K562 (cell line): ENCODE data around the gene TXNIP. TPM values are rescaled to one million over a fixed set of nuclear protein-coding genes. Genes with fewer than 3 reads are reported as not detected.

Source experiments
- BACH1 ChIP-seq: fragments of 200-800 bp; sonication (Bioruptor generic); IDR thresholded peaks from 2 replicates; pipeline ENCODE4 v1.6.1; 2016; ENCODE audit warnings: missing genetic modification characterization, missing compliant biosample characterization
- E2F6 ChIP-seq, 2 experiments: IDR thresholded peaks; 2 replicates each; pipeline ENCODE4 v1.6.1; 2011; ENCODE audit warnings: borderline replicate concordance in 1 of 2, control low read depth in 1 of 2, low read depth in 1 of 2, low read length in 1 of 2, mild to moderate bottlenecking in 1 of 2, mixed read lengths in 1 of 2, moderate library complexity in 1 of 2; ENCODE audit not compliant: insufficient read depth in 1 of 2, insufficient read length in 1 of 2, poor library complexity in 1 of 2, severe bottlenecking in 1 of 2; ENCODE audit errors: extremely low read depth in 1 of 2
- FOXA1 ChIP-seq: fragments of 450-650 bp; IDR thresholded peaks from 2 replicates; pipeline ENCODE4 v1.6.1; 2016; ENCODE audit warnings: mild to moderate bottlenecking, borderline replicate concordance
- HDAC1 ChIP-seq, 2 experiments: fragments of 450-650 bp; IDR thresholded peaks; 2 replicates each; pipeline ENCODE4 v1.6.1; 2016 to 2017; ENCODE audit warnings: inconsistent platforms in 1 of 2, mild to moderate bottlenecking in 1 of 2, moderate library complexity in 1 of 2
- NELFE ChIP-seq: IDR thresholded peaks from 2 replicates; pipeline ENCODE4 v1.6.1; 2011; ENCODE audit warnings: mild to moderate bottlenecking; ENCODE audit not compliant: insufficient read depth, insufficient read length
- TFAP4 ChIP-seq: sonication (generic); formaldehyde crosslinking; IDR thresholded peaks from 2 replicates; pipeline ENCODE4 v1.8.0; 2022; ENCODE audit warnings: missing genetic modification reagents, mild to moderate bottlenecking, moderate library complexity, borderline replicate concordance
- THRB ChIP-seq: fragments of 450-650 bp; formaldehyde crosslinking; conservative IDR thresholded peaks from 2 replicates; pipeline ENCODE4 v1.4.0; 2022; ENCODE audit warnings: mild to moderate bottlenecking, missing genetic modification characterization
- WHSC1 ChIP-seq: IDR thresholded peaks from one replicate; pipeline ENCODE4 v1.6.1; 2012; ENCODE audit warnings: low read length, control low read depth, inconsistent platforms
- ZBTB11 ChIP-seq, 3 experiments: fragments of 200-800 bp in 1 of 3; fragments of 250-450 bp in 1 of 3; fragments of 450-650 bp in 1 of 3; sonication (Bioruptor Pico) in 1 of 3; sonication (Bioruptor generic) in 1 of 3; formaldehyde crosslinking in 1 of 3; IDR thresholded peaks; 2 replicates each; pipeline versions ENCODE4 v1.6.1 to v1.8.0; 2016 to 2022; ENCODE audit warnings: mild to moderate bottlenecking in 2 of 3, missing genetic modification characterization in 2 of 3, missing compliant biosample characterization in 1 of 3, moderate library complexity in 1 of 3
- ZBTB43 ChIP-seq: sonication (generic); formaldehyde crosslinking; IDR thresholded peaks from 2 replicates; pipeline ENCODE4 v1.8.0; 2023; ENCODE audit warnings: mild to moderate bottlenecking, missing genetic modification reagents
- ZNF23 ChIP-seq: fragments of 250-450 bp; sonication (Bioruptor Pico); IDR thresholded peaks from 2 replicates; pipeline ENCODE4 v1.4.0; 2020; ENCODE audit warnings: mild to moderate bottlenecking
- polyA plus RNA-seq, 8 experiments: library from polyadenylated mRNA; depleted of rRNA in 4 of 8; stranded (reverse) in 5 of 8; unstranded in 3 of 8; fragments of >200 nt; fragmentation: Nextera tagmentation in 2 of 8; fragmentation: Illumina TruSeq in 1 of 8; extraction: Ambion mirVana in 2 of 8; extraction: Trizol in 1 of 8; gene quantifications; 2 replicates each; pipeline versions ENCODE4 v1.2.1 to v1.2.3, GENCODE V29; 2011 to 2014; ENCODE audit warnings: inconsistent platforms in 1 of 8, missing spikeins in 1 of 8
- total RNA-seq, 7 experiments: library from RNA; depleted of rRNA in 6 of 7; stranded (reverse); fragments of >200 nt in 6 of 7; fragmentation: Illumina TruSeq in 2 of 7; extraction: Trizol in 2 of 7; gene quantifications; 2 replicates each; pipeline versions ENCODE4 v1.2.1 to v1.2.3, GENCODE V29; 2011 to 2021; ENCODE audit warnings: low replicate concordance in 1 of 7

The TXNIP gene
- total and polyA plus RNA-seq, 9 of the 15 experiments (the other 6 are each of a cell fraction or from before 2014, with no cell fraction given) = 120 to 499 (median 257) TPM

- TF ChIP-seq ZBTB11 (CRISPR knock-in tag; IDR thresholded peaks at IDR 0.05) (peak in 1 of 3 experiments; percentile 43; a peak in 1 of 6 replicates), E2F6 (IDR thresholded peaks at IDR 0.05; ENCODE audit: borderline replicate concordance in 1 of 2, extremely low read depth in 1 of 2, insufficient read depth in 1 of 2, insufficient read length in 1 of 2, low read depth in 1 of 2, low read length in 1 of 2, poor library complexity in 1 of 2, severe bottlenecking in 1 of 2) (no peak), THRB (0 out of 2 replicates have a peak, but pooled peaks have one; percentile 9), HDAC1 (IDR thresholded peaks at IDR 0.05) (peak in 1 of 2 experiments; percentile 48; a peak in 1 of 4 replicates), FOXA1 (no peak), TFAP4 (CRISPR knock-in tag) (no peak), NELFE (no peak), WHSC1 (no peak), ZBTB43 (no peak), ZNF23 (CRISPR knock-in tag) (no peak), BACH1 (tag) (no peak)
- TF ChIP-seq, all 486 proteins: peak for 62
These were observed 788 bp upstream of the TXNIP start (continued) for GRCh38 chr1:145997016-145997717.
